NCI-H1092 treated with DMSO at 0.1 percent for 48 hours (cell line): ENCODE measurements around the gene NLRP3.
"Not testable (repeated sequence)": the region's sequence is repeated elsewhere in the genome, so short reads cannot be mapped to it uniquely, and the experiment has no call there.

ENCODE experiments used
- DNase-seq: peaks from one replicate; lab custom pipeline; 2025; lab: John Stamatoyannopoulos, UW

NLRP3 gene

GRCh38 chr1:247469141-247469535 is 53.2 kb downstream of the NLRP3 start:
- DNase-seq: no peak

GRCh38 chr1:247470942-247471429 is 55.0 kb downstream of the NLRP3 start:
- DNase-seq: not testable (repeated sequence)

DNA sequence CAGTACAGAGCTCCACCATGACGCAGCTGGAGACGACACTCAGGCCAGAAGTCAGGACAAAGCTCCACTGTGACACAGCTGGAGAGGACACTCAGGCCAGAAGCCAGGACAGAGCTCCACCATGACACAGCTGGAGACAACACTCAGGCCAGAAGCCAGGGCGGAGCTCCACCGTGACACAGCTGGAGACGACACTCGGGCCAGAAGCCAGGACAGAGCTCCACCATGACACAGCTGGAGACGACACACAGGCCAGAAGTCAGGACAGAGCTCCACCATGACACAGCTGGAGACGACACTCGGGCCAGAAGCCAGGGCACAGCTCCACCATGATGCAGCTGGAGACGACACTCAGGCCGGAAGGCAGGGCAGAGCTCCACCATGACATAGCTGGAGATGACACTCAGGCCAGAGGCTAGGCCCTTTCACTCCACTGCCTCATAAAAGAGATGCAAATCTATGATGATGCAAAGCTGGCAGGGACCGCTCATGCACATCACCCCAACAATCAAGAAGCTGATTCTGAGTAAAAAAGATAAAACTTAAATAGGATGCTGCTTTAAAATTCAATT is 55.6 kb downstream of the NLRP3 start:
- DNase-seq: no peak

- DNase-seq: no peak
Observed at GRCh38 chr1:247472035-247472434, 56.1 kb downstream of the NLRP3 start.

- no peak for DNase-seq
Observed at GRCh38 chr1:247474367-247474766, 58.4 kb downstream of the NLRP3 start.

DNA sequence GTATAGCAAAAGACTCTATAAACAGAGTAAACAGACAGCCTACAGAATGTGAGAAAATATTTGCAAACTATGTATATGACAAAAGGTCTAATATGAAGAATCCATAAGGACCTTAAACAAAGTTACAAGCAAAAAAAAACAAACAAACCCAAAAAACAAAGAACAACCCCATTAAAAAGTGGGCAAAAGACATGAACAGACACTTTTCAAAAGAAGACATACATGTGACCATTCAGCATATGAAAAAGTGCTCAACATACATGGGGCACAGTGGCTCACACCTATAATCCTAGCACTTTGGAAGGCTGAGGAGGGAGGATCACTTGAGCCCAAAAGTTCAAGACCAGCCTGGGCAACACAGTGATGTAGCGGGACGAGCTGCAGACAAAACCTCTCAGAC is 59.8 kb downstream of the NLRP3 start:
- DNase-seq: no peak

DNA sequence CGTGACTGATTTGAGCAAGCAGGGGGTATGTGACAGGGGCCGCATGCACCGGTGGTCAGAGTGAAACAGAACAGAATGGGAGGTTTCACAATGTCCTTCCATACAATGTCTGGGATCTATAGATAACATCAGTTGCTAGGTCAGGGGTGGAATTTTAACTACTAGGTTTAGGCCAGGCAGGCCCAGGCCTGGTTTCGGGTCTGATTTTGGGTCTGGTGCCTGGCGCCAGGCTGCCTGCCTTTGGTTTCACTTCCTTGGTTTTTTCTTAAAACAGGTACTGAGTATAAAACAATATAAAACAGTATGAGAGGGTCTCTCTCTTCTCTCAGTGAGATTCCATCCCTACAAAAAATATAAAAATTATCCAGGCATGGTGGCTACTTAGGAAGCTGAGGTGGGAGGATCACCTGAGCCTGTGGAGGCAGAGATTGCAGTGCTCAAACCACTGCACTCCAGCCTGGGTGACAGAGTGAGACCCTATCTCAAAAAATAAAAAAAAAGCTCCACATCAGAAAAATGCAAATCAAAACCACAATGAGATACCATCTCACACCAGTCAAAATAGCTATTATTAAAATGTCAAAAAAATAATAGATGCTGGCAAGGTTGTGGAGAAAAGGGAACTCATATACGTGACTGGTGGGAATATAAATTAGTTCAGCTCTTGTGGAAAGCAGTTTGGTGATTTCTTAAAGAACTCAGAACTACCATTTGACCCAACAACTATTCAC is 60.5 kb downstream of the NLRP3 start:
- DNase-seq: not testable (repeated sequence)

DNA sequence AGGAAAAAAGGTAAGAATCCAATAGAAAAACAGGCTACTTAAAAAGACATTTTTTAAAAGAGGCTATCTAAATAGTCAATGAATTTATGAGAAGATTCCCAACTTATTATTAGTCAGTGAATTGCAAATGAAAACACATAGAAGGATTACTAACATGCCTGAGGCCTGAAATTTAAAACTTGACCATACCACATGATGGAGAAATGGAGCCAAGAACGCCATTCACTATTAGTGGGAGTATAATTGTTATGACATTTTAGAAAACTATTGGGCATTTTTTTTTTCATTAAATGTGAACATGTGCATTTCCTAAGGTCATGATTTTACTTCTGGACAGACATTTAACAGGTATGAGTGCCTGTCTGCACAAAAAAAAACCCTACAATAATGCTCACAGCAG is 66.8 kb downstream of the NLRP3 start:
- no peak for DNase-seq

- peak; percentile 30 for DNase-seq
Observed at GRCh38 chr1:247487057-247487456, 71.1 kb downstream of the NLRP3 start.

GRCh38 chr1:247491328-247491727 is 75.4 kb downstream of the NLRP3 start:
- DNase-seq: no peak

DNA sequence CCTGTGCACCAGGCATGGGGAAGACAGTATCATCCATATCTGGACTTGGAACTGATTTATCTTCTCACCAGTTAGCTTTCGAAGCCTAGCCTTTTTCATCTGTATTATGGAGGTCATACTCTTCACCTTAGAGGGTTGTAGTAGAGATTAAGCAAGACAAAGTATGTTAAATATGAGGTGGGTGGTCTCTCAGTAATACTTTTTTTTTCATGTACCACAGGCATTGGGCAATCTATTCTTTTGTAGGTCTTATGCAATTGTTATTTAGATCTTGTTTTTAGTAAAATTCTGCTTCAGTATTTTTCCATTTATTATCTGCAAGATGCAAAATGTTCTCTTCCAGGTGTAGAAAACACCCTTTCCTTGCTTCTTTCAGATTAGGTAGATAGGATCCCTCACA is 77.1 kb downstream of the NLRP3 start:
- DNase-seq: no peak

DNA sequence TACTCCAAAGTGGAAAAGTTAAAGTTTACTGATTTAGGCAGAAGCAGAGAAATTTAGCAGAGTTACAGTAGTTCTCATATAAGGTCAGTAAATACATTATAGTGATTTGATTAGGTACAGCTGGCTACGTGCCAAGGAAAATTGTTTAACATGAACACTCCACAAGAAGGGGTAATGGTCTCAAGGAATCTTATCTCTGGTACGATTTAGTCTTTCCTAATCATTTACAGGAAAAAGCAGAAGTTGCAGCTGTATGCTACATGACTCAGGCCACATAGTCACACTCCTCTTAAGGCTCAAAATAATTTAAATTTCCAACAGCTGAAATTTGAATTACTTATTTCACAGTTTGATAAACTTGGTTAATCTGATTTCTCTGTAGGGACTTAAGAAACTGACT is 78.8 kb downstream of the NLRP3 start:
- DNase-seq: no peak

GRCh38 chr1:247496581-247497285 is 80.8 kb downstream of the NLRP3 start:
- DNase-seq: no peak
